VCaP (cell line): Measurements from ENCODE around the gene CAVIN4.

Source experiments
- H3K27ac ChIP-seq: fragments of 450-650 bp; 2 replicates; pipeline ENCODE4 v1.5.1; 2017
- CTCF ChIP-seq: fragments of 450-650 bp; conservative IDR thresholded peaks from 2 replicates; pipeline ENCODE4 v1.5.1; 2017; ENCODE audit warnings: mild to moderate bottlenecking, moderate library complexity

The CAVIN4 gene

GRCh38 chr9:100580257-100580656 is 2.4 kb downstream of the CAVIN4 start:
- no peak overlapping the region for H3K27ac ChIP-seq
- no peak for TF ChIP-seq CTCF

- no peak for TF ChIP-seq CTCF
- no peak overlapping the region for H3K27ac ChIP-seq
Observed at GRCh38 chr9:100581081-100581480, 3.2 kb downstream of the CAVIN4 start.

GRCh38 chr9:100581661-100582060 is 3.8 kb downstream of the CAVIN4 start:
- H3K27ac ChIP-seq = no peak overlapping the region
- TF ChIP-seq CTCF = no peak

- TF ChIP-seq CTCF = no peak
- H3K27ac ChIP-seq = no peak overlapping the region
Observed at GRCh38 chr9:100583014-100583802, 5.3 kb downstream of the CAVIN4 start.

GRCh38 chr9:100584951-100585350 is 7.1 kb downstream of the CAVIN4 start:
- no peak for TF ChIP-seq CTCF
- H3K27ac ChIP-seq = no peak overlapping the region

- TF ChIP-seq CTCF = no peak
Observed at GRCh38 chr9:100586093-100586492, 8.2 kb downstream of the CAVIN4 start.

GRCh38 chr9:100587375-100587774 is 9.5 kb downstream of the CAVIN4 start:
- H3K27ac ChIP-seq = no peak overlapping the region
- no peak for TF ChIP-seq CTCF

More at GRCh38 chr9:100586093-100586492, 8.2 kb downstream of the CAVIN4 start:
- H3K27ac ChIP-seq = no peak overlapping the region
